Neural crest cell (in vitro differentiated cells): ENCODE data around the gene CCDC182. TPM values are rescaled to one million over a fixed set of nuclear protein-coding genes. Genes with fewer than 3 reads are reported as not detected.

Experiments used
- DNase-seq: peaks from one replicate; pipeline ENCODE4 v3.0.0; 2021; ENCODE audit warnings: low read depth, mixed read lengths, low spot score
- H3K27ac Mint-ChIP-seq: one replicate; pipeline ENCODE4 v1.8.0; 2021; ENCODE audit warnings: mild to moderate bottlenecking, mixed read lengths; ENCODE audit not compliant: unreplicated experiment
- H3K27me3 Mint-ChIP-seq: 2 replicates; pipeline ENCODE4 v1.8.0; 2021; ENCODE audit warnings: low read depth, mild to moderate bottlenecking, mixed read lengths
- H3K36me3 Mint-ChIP-seq: 2 replicates; pipeline ENCODE4 v1.8.0; 2021; ENCODE audit warnings: low read depth, mild to moderate bottlenecking, mixed read lengths
- H3K4me1 Mint-ChIP-seq: 2 replicates; pipeline ENCODE4 v1.8.0; 2021; ENCODE audit warnings: mixed read lengths
- H3K4me3 Mint-ChIP-seq: one replicate; pipeline ENCODE4 v1.8.0; 2021; ENCODE audit warnings: mild to moderate bottlenecking, mixed read lengths
- H3K9me3 Mint-ChIP-seq: 2 replicates; pipeline ENCODE4 v1.8.0; 2021; ENCODE audit warnings: mixed read lengths
- total RNA-seq: library from RNA; stranded (reverse); gene quantifications from 2 replicates; pipeline ENCODE4 v1.2.1, GENCODE V29; 2021
- TF ChIP-seq, protein P1 (sequence below): fragments of 200-600 bp; sonication (generic); conservative IDR thresholded peaks from 2 replicates; pipeline ENCODE4 v1.5.0; 2021; ENCODE audit warnings: antibody characterized with exemption, mild to moderate bottlenecking

The CCDC182 gene
- total RNA-seq, 1 donor from 2014 or later, result not detected

DNA sequence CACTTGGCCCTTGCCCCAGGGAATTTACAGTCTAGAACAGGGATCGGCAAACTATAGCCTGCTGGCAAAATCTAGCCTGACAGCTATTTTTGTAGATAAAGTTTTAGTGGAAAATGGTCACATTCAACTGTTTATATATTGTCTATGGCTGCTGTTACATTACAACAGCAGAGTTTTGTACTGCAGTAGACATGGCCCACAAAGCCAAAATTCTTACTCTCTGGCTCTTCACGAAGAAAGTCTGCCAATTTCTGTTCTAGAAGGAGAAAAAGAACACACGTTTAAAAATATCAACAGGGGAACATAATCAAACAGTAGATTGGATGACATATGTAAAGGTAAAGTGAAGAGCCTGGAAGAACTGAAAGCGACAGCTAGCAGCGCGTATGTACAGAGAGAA lies 33.2 kb upstream of the CCDC182 start:
- Mint-ChIP-seq H3K27me3 (no peaks in the 10 kb centered on the region), H3K36me3 (no peaks in the 10 kb centered on the region), H3K4me3 (no peak overlapping the region), H3K27ac (no peak overlapping the region), H3K9me3 (no peaks in the 10 kb centered on the region), H3K4me1 (peaks cover 21% of the 10 kb centered on the region)
- TF ChIP-seq, protein P1, sequence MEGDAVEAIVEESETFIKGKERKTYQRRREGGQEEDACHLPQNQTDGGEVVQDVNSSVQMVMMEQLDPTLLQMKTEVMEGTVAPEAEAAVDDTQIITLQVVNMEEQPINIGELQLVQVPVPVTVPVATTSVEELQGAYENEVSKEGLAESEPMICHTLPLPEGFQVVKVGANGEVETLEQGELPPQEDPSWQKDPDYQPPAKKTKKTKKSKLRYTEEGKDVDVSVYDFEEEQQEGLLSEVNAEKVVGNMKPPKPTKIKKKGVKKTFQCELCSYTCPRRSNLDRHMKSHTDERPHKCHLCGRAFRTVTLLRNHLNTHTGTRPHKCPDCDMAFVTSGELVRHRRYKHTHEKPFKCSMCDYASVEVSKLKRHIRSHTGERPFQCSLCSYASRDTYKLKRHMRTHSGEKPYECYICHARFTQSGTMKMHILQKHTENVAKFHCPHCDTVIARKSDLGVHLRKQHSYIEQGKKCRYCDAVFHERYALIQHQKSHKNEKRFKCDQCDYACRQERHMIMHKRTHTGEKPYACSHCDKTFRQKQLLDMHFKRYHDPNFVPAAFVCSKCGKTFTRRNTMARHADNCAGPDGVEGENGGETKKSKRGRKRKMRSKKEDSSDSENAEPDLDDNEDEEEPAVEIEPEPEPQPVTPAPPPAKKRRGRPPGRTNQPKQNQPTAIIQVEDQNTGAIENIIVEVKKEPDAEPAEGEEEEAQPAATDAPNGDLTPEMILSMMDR, result no peak
- DNase-seq, result no peak

DNA sequence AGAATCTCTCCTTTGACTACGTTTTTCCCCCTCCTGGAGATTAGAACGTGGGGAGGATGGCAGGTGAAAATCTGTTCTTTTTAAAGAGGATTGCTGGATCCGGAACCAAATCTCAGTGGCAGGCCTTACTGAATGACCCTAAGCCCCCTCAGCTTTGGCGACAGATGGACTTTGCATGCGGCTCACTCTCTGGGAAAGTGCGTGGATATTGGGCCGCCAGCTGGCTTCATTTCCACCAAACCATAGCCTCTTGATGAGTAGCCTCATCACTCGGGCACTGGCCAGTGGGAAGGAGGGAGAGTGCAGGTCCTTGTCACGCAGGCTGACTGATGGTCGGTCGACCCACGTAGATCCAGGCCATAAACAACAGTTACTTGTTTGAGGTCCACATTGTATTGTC lies 31.3 kb upstream of the CCDC182 start:
- no peak overlapping the region for H3K4me3 Mint-ChIP-seq
- TF ChIP-seq, protein P1, result no peak
- peaks cover 12% of the 10 kb centered on the region for H3K4me1 Mint-ChIP-seq
- H3K9me3 Mint-ChIP-seq, result no peaks in the 10 kb centered on the region
- no peaks in the 10 kb centered on the region for H3K36me3 Mint-ChIP-seq
- H3K27me3 Mint-ChIP-seq, result no peaks in the 10 kb centered on the region
- DNase-seq, result no peak
- H3K27ac Mint-ChIP-seq, result no peak overlapping the region

DNA sequence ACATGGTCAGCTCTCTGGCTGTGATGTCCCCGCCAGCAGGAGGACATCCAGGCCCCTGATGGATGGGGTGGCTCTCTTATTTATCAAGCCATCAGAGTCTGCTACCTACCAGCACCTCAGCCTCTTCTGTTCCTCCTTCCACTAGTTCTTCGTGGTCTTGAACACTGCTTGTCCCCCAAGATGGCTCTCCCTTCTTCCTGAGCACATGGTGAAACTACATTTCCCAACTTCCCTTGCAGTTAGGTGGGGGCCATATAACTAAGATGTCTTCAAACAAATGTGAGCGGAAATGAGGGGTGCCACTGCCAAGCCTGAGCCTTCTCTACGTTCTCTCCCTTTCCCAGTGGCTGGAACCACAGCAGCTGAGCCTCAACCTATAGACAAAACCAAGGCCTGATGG lies 29.8 kb upstream of the CCDC182 start:
- Mint-ChIP-seq H3K27me3 (no peaks in the 10 kb centered on the region), H3K9me3 (no peaks in the 10 kb centered on the region), H3K36me3 (no peaks in the 10 kb centered on the region), H3K4me1 (peaks cover 3% of the 10 kb centered on the region), H3K4me3 (no peak overlapping the region), H3K27ac (peak overlapping the region; percentile 22)
- TF ChIP-seq, protein P1, result no peak
- DNase-seq, result no peak

DNA sequence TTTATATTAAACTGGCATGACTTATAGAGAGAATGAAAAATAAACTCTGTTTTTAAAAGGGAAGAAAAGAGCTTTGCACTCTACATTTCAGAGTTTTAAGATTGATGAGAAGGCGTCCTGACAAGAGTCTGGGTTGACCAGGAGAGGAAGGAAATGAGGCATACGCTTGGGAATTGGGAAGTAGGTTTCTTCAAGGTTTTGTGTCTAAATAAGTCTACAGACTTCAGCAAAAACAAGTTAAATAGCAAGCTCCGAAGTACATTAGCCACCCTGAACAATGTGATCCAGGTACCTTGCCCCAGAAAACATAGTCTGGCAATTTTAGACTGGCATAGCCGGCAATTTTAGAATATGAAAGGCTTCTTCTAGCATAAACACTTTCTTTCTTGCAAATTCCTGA lies 28.5 kb upstream of the CCDC182 start:
- no peaks in the 10 kb centered on the region for H3K9me3 Mint-ChIP-seq
- no peak overlapping the region for H3K4me3 Mint-ChIP-seq
- DNase-seq, result no peak
- H3K27ac Mint-ChIP-seq, result no peak overlapping the region
- TF ChIP-seq, protein P1, result no peak
- H3K27me3 Mint-ChIP-seq, result no peaks in the 10 kb centered on the region
- H3K36me3 Mint-ChIP-seq, result no peaks in the 10 kb centered on the region
- H3K4me1 Mint-ChIP-seq, result no peaks in the 10 kb centered on the region

DNA sequence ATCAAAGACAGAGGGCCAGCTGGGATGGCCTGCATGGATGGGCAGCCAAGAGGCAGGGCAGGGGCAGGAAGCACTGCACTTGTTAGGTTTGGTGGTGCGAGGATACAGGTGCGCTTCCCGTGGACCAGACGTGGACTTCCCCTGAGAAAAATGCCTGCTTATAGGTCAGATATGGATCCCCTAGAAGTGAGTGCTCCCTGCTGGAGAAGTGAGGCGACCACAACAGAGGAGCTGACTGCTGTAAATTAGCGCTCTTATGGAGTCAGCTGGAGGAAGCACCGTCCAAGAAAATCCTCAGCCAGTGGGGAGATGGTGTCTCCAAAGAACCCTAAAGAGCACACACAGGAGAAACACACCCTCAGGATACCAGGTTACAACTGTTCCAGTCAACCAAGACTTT lies 27.7 kb upstream of the CCDC182 start:
- no peak for DNase-seq
- Mint-ChIP-seq H3K4me3 (no peak overlapping the region), H3K36me3 (no peaks in the 10 kb centered on the region), H3K9me3 (no peaks in the 10 kb centered on the region), H3K4me1 (no peaks in the 10 kb centered on the region), H3K27me3 (no peaks in the 10 kb centered on the region), H3K27ac (no peak overlapping the region)
- TF ChIP-seq, protein P1, result no peak

DNA sequence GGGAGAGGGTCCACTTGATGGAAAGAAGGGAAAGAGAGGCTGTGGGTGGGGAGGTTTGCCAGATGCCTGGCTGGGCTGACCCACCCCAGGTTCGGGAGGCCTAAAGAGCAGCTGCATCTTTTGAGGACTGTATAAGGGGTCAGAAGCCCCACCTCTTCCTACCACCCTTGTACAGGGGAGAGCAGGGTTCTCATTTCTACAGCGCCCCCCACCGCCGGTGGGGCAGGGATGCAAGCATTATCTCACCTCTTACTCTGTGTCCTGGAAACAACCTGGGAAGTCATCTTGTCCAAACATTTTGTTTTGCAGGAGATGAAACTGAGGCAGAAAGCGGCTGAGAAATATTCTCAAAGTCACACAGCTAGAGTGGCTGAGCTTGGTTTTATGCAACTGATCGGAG lies 22.5 kb upstream of the CCDC182 start:
- no peak overlapping the region for H3K4me3 Mint-ChIP-seq
- no peak for DNase-seq
- peak overlapping the region; percentile 16 for H3K27ac Mint-ChIP-seq
- no peaks in the 10 kb centered on the region for H3K36me3 Mint-ChIP-seq
- peaks cover 3% of the 10 kb centered on the region for H3K9me3 Mint-ChIP-seq
- peaks cover 19% of the 10 kb centered on the region for H3K4me1 Mint-ChIP-seq
- no peaks in the 10 kb centered on the region for H3K27me3 Mint-ChIP-seq
- TF ChIP-seq, protein P1, result no peak
